ENCODE data around the gene AKR1B15.

AKR1B15 gene

DNA sequence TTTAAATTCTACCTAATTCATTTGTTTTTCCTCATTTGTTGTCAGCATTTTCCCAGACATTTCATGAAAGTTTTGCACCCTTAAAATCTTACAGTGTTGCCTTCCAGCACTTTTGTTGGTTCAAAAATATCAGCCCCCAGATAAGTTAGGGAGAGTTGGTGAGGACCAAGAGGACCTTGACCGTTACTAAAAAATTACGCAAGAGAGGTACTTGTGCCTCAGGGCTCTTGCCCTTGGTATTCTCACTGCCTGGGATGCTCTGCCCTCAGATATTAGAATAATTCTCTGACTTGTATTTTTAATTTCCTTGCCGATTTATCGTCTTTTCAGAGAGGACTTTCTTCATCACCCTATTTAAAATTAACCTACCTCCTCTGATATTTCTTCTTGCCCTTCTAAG is 3.5 kb upstream of the AKR1B15 start:
- TF ChIP-seq, protein P1, sequence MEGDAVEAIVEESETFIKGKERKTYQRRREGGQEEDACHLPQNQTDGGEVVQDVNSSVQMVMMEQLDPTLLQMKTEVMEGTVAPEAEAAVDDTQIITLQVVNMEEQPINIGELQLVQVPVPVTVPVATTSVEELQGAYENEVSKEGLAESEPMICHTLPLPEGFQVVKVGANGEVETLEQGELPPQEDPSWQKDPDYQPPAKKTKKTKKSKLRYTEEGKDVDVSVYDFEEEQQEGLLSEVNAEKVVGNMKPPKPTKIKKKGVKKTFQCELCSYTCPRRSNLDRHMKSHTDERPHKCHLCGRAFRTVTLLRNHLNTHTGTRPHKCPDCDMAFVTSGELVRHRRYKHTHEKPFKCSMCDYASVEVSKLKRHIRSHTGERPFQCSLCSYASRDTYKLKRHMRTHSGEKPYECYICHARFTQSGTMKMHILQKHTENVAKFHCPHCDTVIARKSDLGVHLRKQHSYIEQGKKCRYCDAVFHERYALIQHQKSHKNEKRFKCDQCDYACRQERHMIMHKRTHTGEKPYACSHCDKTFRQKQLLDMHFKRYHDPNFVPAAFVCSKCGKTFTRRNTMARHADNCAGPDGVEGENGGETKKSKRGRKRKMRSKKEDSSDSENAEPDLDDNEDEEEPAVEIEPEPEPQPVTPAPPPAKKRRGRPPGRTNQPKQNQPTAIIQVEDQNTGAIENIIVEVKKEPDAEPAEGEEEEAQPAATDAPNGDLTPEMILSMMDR (conservative IDR thresholded peaks at IDR 0.05), result no peak
- no peak overlapping the region for H3K27ac ChIP-seq

DNA sequence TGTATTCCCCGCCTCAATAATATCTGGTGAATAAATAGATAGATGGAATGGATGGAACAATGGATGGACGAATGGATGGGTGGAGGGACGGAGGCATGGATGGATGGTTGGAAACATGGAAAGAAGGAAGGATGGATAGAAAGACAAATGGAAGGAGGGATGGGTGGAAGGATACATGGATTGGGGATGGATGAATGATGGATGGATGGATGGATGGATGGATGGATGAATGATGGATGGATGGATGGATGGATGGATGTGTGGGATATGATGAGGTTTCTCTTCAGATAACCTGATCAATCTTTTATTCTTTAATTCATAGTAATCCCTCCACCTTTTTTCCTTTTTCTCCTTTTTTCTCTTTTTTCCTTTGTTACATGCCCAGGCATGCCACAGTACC is 3.0 kb upstream of the AKR1B15 start:
- TF ChIP-seq, protein P1 (conservative IDR thresholded peaks at IDR 0.05), result no peak
- H3K27ac ChIP-seq, result no peak overlapping the region

DNA sequence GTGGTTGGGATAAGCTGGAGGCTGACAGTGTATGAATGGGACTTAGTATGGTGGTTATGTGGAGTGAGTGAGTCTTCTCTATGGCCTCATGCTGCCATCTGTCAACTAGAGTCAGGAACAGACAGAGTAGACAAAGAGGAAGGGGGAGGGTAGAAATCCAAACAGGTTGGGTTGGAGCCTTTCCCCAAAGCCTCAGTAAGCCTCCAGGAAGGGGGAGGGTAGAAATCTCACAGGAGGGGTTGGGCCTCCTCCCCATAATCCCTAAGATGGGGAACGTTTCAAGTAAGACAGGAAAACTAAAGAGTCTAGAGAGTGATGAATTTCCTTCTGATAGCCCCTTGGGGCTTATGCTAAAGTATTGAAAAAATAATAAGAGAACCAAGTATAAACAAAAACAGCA is 2.0 kb upstream of the AKR1B15 start:
- H3K27ac ChIP-seq, result no peak overlapping the region
- TF ChIP-seq, protein P1 (conservative IDR thresholded peaks at IDR 0.05), result no peak

DNA sequence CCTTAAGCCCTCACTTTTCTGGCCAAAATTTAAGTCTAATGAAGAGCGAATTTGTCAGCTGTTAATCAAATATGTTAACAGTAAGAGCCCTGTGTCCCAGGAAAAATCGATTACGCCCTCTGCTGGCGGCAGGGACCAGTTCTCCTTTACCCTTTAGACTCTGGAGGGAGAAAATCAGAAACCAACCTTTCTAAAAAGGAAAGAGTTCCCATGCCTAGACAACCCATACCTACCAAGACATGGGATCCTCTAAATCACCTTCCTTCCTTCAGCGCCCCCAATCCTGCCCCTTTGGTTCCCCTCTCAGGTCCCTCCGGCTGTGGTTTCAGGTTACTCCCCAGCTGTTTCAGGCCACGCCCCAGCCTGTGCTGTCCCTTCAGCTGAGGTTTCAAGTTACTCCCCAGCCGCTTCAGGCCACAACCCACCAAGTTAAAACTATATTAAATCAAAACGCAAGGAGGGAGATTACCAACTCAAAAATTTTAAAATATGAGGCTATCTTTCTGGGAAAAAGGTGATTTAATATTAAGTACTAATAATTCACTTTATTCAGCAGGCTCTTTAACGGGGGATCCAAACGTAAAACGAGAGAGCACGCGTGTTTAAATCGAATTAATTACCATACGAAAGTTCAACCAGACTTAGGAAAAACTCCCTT is 1.4 kb upstream of the AKR1B15 start:
- TF ChIP-seq, protein P1 (conservative IDR thresholded peaks at IDR 0.05), result peak; percentile 95
- no peak overlapping the region for H3K27ac ChIP-seq

DNA sequence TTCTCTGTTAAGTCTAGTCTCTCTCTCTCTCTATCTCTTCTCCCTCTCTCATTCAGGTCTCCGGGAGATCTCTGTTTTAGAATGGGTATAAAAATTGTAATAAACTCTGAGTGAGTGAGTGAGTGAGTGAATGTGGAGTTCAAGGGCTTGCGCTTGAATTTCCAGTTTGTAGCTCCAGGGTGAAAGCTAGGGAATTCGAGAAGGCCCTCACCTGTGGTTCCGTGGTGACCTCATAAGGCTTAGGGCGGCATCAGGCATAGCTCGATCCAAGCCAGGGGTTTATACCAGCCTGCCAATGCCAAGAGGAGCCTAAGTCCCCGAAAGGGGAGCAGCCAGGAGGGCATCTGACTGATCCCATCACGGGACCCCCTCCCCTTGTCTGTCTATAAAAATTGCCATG is 456 bp downstream of the AKR1B15 start:
- TF ChIP-seq, protein P1 (conservative IDR thresholded peaks at IDR 0.05), result no peak

DNA sequence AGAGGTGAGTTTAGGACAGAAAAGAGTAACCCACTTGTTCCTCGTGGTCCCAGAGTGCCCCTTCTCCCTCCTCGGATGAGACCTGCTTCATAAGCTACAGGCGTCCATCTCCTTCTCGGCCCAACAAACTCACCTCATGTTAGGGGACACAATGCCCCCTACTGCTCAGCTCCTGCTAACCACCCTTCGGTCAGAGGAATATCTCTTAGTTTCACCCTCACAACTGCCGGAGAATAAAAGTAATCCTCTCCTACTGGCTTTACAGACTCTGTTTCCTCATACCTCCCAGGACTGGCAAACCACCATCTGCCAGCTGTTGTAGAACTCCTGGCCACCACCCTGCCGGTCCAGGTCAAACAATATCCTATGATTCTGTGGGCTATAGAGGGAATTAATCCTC is 3.2 kb downstream of the AKR1B15 start:
- H3K27ac ChIP-seq, result no peak overlapping the region
- TF ChIP-seq, protein P1 (conservative IDR thresholded peaks at IDR 0.05), result no peak

More for the DNA sequence above, 456 bp downstream of the AKR1B15 start:
- H3K27ac ChIP-seq, result no peak overlapping the region

DNA sequence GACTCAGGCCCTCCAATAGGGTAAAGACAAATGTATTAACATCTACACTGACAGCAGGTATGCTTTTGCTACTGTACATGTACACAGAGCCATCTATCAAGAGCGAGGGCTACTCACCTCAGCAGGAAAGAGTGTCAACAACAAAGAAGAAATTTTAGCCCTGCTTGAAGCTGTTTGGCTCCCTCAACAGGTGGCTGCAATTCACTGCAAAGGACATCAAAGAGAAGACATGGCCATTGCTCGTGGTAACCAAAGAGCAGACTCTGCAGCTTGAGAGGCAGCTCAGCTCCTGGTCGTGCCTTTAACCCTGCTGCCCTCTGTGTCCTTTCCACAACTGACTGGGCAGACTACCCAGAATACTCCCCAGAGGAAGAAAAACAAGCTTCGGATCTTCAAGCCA is 5.1 kb downstream of the AKR1B15 start:
- no peak overlapping the region for H3K27ac ChIP-seq
- TF ChIP-seq, protein P1 (conservative IDR thresholded peaks at IDR 0.05), result peak; percentile 21
